Muscle of arm (tissue), 12 donors: ENCODE data around the gene KMT2D. TPM values are rescaled to one million over a fixed set of nuclear protein-coding genes. Genes with fewer than 3 reads are reported as not detected.

ENCODE experiments used
- DNase-seq: peaks from one replicate; pipeline ENCODE4 v3.0.0-alpha.2; 2013
- polyA plus RNA-seq, 12 donors: library from polyadenylated mRNA; unstranded; fragments of 120-200 nt; gene quantifications; one replicate each; pipeline ENCODE4 v1.2.1, GENCODE V29; 2013; ENCODE audit not compliant: insufficient read length in 12 of 12

KMT2D gene
- polyA plus RNA-seq, 12 donors: 29.4 to 59.8 (median 38.2) TPM

DNA sequence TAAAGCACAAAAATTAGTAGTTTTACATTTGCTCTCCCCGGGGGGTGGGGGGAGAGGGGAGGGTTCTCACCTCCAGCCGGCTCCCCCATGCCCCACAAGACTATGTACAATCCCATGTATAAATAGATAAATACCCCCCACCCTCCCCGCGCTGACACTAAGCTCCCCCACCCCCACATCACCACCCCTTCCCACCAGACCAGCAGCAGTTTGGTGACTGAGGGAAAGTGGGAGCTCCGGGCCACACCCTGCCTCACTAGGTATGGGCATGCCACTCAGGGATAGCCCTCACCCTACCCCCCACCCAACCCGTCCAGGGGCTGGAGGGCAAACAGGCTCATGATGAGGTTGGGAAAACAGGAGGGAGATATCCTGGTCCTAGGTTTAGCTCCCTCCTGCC, 40.2 kb downstream of the KMT2D start:
- DNase-seq: no peak

DNA sequence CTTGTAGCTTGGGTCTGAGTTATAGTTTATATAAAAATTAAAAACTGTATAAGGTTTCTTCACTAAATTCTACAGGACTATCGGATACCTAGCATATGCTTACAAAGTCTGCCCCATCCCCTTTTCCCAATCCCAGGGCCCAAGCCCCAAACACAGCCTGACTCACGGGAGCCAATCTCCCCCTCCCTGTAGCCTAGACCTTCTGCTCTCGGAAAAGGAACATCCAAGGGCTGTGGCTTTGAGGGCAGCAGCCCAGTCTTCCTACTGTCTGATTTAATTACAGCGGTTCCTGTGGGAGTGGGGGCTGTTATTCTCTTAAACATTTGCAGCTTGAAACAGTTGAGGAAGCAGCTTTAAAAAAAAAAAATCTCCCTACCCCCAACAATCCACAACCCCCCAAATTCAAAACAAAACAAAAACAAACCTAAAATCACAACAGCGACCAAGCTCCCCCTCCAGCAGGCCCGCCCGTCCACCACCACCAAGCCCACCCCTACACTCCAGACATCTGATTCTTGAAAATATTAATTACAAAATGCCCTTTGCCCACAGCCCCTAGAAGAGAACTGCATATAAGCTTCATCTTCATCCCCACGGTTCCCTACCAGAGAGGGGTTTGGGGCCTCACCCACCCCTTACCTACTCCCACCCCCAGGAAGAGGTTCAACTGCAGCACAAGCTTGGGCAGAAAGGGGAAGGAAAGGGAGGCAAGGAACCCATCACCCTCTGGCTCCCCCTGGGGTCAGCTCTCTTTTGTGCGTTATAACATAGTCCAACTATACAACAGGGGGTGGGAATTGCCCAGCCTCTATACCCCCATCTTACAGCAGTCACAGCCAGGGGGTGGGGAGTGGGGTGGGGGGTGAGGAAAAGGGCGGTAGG, 40.9 kb downstream of the KMT2D start:
- no peak for DNase-seq

DNA sequence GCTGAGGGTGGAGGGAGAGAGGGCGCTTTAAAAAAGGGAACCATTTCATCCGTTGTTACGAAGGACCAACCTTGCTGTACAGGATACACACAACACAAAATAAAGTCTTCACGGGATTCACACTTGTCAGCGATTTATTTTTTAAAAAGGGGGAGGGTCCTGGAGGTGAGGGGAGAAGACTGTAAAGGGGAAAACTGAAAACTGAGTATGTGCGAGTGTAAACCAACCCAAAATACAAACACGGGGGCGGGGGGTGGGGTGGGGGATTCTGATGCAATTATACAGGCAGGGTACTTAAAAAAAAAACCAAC, 41.5 kb downstream of the KMT2D start:
- DNase-seq: no peak

DNA sequence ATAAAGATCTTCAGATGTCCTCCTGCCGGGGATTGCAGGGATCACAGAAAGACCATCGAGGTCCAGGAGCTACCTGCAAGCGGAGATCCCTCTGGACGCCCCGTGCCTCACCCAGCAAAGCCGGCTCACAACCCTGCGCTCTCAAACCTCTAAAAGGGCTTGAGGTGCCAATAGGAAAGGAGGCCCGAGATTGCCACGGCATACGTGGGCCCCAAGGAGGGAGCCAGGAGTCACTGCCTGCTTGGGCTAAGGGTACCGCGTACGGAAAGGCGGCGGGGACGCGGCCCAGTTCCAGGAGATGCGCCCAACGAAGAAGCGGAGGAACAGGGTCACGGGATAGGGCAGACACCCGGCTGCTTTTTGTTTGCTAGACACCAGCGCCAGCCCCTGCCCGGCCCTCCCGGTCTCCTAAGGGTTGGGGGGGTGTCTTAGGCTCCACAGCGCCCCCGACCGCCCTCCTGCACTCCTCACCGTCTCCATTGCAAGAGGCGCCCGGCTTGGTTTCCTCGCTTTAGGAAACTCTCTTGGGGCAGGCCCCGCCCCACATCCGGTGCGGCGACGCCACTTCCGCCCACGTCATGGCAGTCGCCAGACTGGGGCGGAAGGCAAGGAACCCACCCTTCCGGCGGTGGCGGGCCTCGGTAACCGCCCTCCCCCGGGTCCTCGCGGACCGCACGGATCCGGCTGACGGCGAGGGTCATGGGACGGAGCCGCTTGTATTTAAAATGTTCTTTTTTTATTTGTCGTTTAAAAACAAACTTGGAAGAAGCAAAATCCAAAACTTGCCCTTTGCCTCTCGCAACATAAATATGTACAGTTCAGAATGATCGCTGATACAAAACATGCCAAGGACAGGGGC, 42.1 kb downstream of the KMT2D start, which contains the start of gene PRKAG1:
TSS of gene PRKAG1 (minus strand) at position 516 of the 859 bp plus-strand sequence. CDS start at position 480, 36 bp downstream.
- DNase-seq: peak; percentile 99

DNA sequence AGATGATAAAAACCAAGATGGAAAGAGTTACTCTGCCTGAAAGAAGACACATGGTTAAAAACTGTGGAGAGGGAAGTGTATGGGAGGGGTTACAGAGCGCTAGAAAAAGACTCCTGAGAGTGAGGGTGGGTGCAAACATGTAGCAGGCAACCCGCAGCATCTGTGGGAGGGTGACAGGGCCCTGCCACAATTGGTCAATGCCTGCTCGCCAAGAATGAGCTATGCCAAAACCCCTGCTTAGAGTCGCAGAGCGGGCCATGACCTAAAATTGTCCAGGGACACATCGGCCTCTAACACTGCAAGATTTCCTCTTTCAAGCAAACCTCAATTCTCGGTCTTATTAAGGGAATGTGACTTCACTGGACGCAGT, 42.7 kb downstream of the KMT2D start:
- peak; percentile 46 for DNase-seq

DNA sequence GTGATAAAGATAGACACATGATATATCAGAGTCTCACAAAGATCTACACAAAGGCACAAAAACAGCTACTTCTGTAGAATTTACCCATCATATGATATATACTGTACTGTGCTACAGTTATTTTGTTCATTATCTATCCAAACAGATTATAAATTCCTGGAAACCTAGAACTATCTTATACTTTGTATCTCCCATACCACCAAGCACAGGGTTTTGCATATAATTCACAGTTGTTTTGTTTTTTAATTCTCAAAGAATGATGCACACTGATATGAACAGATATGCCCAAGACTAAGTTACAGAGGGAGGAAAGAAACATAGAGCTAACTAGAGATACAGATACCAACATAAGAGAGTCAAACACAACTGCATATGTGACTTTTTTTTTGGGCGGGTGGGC, 45.4 kb downstream of the KMT2D start:
- no peak for DNase-seq

DNA sequence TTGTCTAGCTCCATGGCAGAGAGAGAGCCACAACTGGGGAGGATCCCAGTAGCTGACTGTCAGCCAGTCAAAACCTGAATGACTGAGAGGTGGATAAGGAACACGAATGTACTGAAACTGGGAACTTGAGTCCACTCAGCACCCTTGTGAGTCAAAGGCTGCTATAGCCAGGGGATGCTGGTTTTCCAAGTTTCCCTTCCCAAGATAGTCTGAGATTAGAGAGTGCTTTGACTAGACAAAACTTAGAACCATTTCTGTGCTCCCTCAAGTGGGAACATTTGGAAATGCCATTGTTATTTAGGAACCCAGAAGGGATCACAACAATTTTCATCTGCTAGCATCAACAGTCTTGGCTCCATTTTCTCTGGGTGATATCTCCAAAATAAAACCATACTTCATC, 46.0 kb downstream of the KMT2D start:
- DNase-seq: no peak

DNA sequence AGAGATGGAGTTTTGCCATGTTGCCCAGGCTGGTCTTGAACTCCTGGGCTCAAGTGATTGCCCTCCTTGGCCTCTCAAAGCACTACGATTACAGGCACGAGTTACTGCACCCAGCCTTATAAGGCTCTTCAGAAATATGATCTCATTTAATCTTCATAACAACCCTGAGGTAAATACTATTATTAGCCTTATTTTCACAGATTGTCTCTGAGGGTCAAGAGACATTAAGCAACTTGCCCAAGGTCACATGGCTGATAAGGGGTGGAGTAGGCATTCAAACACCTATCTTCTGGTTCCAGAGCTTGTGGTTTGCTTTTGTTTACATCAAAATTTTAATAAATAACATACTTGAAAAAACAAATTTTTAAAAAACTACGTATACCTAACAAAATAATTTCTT, 47.2 kb downstream of the KMT2D start:
- no peak for DNase-seq

DNA sequence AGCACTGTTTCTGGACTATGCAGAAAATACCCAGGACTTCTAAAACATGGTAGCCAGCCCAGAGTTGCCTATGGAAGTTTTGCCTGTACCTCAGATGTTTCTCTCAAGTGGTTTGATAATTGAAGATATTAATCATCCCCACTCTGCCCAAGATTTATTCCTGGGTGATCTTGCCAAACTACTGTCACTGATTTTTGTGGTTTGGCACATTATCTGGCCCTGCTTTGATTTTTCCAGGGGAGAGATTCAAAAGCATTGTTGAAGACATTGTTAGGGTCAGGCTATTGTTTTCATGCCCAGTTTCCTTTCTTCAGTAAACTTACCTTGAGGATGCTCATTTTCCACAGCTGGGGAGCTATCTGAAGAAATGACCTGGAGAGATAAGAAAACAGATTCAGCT, 47.9 kb downstream of the KMT2D start:
- no peak for DNase-seq

Other genes with a start within 250 kb of the KMT2D start
- 10 to 100 TPM in 11 of 12 donors, not detected in 1; 13.9 to 46.7 (median 16.8) TPM for gene CACNB3, start 242.3 kb downstream of the KMT2D start, polyA plus RNA-seq
- gene DDX23, start 208.6 kb downstream of the KMT2D start, polyA plus RNA-seq: 10 to 100 TPM in 11 of 12 donors, not detected in 1; 41.8 to 85.1 (median 62.4) TPM
- gene RND1, start 194.9 kb downstream of the KMT2D start, polyA plus RNA-seq: 1 to 10 TPM in 2 of 12 donors, under 1 TPM in 8, not detected in 2; 0.32 to 1.3 (median 0.58) TPM
- 10 to 100 TPM in 11 of 12 donors, not detected in 1; 15.2 to 35.3 (median 23.3) TPM for gene FKBP11, start 135.3 kb downstream of the KMT2D start, polyA plus RNA-seq
- 10 to 100 TPM in 11 of 12 donors, not detected in 1; 33.2 to 93.3 (median 45.4) TPM for gene ARF3, start 103.3 kb downstream of the KMT2D start, polyA plus RNA-seq
- 1 to 10 TPM in 4 of 12 donors, under 1 TPM in 6, not detected in 2; 0.44 to 9.1 (median 0.98) TPM for gene WNT10B, start 89.1 kb downstream of the KMT2D start, polyA plus RNA-seq
- under 1 TPM in 2 of 12 donors, not detected in 10; 0.12 to 0.17 TPM for gene WNT1, start 82.5 kb downstream of the KMT2D start, polyA plus RNA-seq
- gene DDN, start 61.4 kb downstream of the KMT2D start, polyA plus RNA-seq: 10 to 100 TPM in 9 of 12 donors, 1 to 10 TPM in 2, not detected in 1; 5.7 to 36.6 (median 17.4) TPM
- 10 to 100 TPM in 11 of 12 donors, not detected in 1; 52.9 to 77.7 (median 59.4) TPM for gene PRKAG1, start 42.0 kb downstream of the KMT2D start, polyA plus RNA-seq
- gene RHEBL1, start 9.2 kb upstream of the KMT2D start, polyA plus RNA-seq: 1 to 10 TPM in 10 of 12 donors, not detected in 2; 1.0 to 2.2 (median 1.6) TPM
- 1 to 10 TPM in 2 of 12 donors, under 1 TPM in 8, not detected in 2; 0.48 to 1.6 (median 0.77) TPM for gene DHH, start 34.0 kb upstream of the KMT2D start, polyA plus RNA-seq
- 10 to 100 TPM in 11 of 12 donors, not detected in 1; 28.5 to 64.0 (median 38.6) TPM for gene LMBR1L, start 50.1 kb upstream of the KMT2D start, polyA plus RNA-seq
- 1,000 to 10,000 TPM in 5 of 12 donors, 100 to 1,000 TPM in 7; 274 to 1,254 (median 956) TPM for gene TUBA1B, start 70.6 kb upstream of the KMT2D start, polyA plus RNA-seq
- gene TUBA1A, start 128.3 kb upstream of the KMT2D start, polyA plus RNA-seq: 100 to 1,000 TPM in 11 of 12 donors, not detected in 1; 566 to 895 (median 723) TPM
- 100 to 1,000 TPM in 3 of 12 donors, 10 to 100 TPM in 8, not detected in 1; 41.3 to 160 (median 68.7) TPM for gene TUBA1C, start 204.3 kb upstream of the KMT2D start, polyA plus RNA-seq
- gene PRPH, start 234.4 kb upstream of the KMT2D start, polyA plus RNA-seq: 10 to 100 TPM in 1 of 12 donors, 1 to 10 TPM in 6, under 1 TPM in 4, not detected in 1; 0.56 to 76.2 (median 1.3) TPM